NCI-H524 treated with DMSO at 0.1 percent for 48 hours (cell line): ENCODE results near the gene ATP11C.

Experiments
- DNase-seq: peaks from one replicate; lab custom pipeline; 2025; lab: John Stamatoyannopoulos, UW

The ATP11C gene

DNA sequence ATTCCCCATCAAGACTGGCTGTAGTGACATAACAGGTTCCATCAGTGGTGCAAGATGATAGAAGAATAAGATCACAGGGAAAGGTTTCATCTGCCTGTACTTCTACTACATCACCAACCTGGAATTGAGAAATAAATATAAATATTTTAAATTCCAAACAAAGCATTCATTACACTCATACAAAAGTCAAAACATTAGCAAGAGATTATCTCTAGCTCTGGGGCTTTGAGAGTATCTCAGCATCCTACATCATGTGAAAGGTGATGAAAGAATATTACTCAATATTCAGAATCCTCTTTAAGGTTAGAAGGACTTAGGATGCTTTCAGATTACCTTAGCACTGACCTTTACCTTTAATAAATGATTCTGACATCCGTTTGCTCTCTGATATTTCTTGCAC lies 128.4 kb downstream of the ATP11C start:
- DNase-seq = no peak

DNA sequence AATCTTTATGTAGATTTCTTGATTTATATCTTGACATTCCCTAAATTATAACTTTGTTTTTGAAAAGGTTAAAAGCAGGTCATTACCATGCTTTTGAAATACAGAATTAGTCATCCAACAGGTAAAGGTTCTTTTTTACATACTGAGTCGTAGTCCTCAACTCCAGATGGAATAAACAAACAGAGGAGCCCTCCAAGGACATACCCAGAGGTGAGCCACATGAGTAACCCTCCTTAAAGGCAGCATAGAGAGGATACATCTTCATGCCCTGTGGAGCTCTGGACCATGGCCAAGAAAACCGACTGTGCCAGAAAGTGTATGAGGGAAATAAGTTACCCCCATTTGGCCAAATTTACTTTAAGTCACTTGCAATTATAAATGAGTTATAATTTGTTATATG lies 129.6 kb downstream of the ATP11C start:
- DNase-seq = no peak

DNA sequence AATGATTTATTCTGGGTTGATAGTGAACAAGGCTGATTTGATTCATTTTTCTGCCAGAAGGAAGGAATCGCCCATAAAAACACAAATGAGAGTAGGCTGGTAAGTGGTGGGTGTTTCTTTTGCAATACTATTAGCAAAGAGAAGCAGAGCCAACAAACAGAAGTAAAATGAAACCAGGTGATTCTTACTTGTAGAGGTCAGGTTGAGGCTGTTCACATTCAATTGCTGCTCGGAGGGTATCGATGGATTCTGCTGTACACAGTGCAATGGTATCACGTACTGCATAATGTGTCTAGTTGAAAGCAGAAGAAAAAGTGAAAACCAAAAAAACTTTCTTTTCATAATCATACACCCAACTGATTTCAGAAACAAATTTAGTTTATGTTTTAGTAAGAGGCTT lies 130.8 kb downstream of the ATP11C start:
- no peak for DNase-seq

DNA sequence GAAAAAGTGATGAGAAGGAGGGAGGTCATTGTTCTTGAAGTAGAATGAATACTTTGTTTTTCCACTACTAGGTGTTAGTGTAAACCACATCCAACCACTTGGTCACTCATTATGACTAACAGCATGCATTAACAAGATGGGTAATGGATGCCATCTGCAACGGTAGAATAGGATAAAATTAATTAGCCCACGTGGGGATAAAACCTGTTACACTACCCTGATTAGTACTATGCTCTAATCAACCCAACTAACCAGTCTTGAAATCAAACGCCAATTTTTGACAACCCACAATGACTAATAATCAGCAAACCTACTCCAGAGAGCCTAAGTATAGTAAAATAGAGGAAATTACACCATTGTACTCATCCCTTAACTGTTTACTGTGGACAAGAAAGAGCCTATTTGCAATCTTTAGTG lies 131.4 kb downstream of the ATP11C start:
- no peak for DNase-seq

DNA sequence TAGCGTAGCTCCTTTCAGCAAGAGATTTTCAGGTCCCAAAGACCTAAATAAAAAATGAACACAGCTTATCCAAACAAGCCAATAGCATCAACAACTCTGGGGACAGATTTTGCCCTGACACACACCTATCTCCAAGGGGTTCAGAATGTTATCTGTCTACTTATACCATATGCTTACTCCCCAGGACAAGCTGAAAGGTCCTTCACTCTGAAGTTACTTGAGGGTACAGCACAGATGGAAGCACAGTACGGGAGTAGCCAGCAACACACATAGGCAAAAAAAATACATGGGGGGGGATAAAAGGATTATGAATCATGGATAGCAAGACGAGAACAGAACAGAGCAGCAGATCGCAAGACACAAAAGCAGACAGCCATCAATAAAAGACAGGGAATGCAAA lies 134.2 kb downstream of the ATP11C start:
- DNase-seq = no peak

DNA sequence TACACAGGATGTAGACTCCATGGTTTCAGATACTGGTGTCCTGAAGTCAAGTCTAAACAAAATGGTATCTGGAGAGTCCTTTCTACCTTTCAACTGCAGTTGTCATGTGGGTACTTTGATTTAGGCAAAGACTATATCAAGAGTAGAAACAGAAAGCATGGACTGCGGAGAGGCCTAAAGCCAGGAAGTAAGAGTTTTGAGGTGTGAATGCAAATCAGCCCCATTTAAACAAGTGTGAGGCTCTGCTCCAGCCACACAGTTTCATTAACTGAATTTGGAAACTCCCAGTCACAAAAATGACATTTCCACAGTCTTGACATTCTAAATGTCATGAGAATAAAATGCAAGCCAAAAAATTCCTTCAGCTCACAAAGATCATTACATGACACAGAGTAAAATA lies 137.7 kb downstream of the ATP11C start:
- no peak for DNase-seq

DNA sequence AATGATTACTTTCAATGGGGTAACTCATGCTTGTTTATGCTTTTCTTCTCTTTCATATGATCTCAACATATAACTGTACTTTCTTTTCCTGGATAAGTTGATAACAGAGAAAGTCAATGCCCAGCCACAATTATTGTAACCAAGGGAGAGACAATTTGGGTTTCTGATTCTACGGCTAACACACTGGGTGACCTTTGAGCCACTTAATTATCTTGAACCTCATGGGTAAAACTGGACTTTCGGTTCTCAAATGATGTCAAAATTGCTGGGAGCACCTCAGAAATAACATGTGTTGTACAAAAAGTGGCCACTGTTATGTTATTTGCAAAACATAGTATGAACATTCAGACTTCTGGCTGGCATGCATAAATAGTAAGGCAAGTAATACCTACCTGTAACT lies 145.3 kb downstream of the ATP11C start:
- DNase-seq = no peak

DNA sequence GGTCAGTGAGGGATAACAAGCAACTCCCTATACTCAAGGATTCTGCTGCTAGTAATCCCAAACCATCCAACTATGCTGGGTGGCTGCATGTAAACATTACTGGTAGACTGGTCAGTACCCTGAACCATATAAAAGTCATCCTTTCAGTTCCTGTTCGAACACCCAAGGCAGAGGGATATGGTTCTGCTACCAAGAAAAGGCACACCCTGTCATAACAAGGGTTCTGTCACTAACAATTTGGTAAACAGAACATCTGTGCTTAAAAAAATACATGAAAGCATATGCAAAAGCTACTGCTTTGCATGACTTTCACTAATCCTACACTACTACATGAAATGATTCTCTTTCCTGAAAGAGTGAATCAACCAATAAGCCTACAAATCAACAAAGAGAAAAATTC lies 148.0 kb downstream of the ATP11C start:
- no peak for DNase-seq

DNA sequence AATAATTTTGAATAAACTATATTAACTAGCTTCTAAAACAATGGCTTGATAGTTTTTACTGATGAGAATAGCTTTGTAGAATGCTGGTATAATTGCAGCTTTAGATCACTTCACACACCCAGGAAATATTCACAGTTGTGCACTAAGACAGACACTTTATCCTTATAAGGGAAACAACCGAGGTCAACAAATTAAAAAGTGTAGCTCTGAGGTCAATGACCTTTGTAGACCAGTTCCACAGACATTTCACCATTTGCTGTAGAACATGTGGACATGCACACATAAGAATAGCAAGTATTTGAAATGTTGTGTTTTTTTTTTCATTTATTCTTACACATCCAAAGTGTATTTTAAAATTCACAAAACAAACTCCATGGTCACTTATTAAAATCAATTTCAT lies 148.9 kb downstream of the ATP11C start:
- DNase-seq = no peak

DNA sequence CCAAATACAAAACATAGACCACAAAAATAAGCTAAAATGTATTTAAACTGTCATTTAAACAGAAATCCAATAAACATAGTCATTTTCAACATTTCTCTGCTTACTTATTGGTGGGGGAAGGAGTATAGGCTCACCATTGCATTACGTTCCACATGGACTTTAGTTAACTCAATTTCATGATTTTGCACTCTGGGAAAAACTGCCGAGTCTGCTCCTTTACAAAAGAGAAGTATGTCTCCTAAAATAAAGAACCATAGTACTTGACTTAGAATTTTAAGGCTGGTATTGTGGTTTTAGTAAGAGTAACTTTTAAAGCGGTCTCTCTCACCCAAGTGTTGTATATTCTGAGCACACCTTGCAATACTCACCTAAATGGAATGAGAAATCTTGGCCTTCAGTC lies 149.8 kb downstream of the ATP11C start:
- no peak for DNase-seq

DNA sequence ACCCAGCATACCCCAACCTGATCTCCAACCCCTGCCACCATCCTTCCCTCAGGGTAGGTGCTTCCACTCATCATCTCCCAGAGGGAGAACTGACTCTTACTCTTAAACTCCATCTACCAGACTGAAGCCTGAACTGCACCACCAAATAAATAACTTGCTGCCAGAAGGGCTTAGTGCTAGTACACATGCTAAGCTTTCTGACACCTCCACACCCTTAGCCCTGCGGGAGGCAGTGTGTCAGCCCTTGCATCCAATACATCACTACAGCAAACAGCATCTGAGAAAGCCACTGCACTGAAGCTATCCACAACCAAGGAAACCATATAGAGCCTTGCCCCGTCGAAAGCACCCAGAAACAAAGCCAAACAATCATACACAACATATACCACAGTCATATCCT lies 156.3 kb downstream of the ATP11C start:
- DNase-seq = no peak

DNA sequence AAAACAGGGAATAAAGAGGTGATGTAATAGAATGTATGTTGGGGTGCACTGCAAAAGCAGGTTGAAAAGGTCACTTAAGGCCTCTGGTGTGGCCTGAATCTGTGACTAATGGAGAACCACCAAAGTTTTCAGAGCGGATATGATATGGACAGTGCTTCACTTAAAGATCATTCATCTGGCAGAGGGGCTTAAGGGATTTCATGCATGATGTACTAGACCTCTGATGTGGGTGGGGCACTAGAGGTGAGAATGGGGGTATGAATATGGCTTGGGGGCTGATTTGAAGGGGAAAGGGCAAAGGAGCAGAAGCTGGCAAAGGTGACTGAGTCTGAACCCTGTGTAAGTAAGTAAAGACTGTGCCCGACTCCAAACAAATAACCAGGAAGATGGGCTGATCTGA lies 162.5 kb downstream of the ATP11C start:
- no peak for DNase-seq

DNA sequence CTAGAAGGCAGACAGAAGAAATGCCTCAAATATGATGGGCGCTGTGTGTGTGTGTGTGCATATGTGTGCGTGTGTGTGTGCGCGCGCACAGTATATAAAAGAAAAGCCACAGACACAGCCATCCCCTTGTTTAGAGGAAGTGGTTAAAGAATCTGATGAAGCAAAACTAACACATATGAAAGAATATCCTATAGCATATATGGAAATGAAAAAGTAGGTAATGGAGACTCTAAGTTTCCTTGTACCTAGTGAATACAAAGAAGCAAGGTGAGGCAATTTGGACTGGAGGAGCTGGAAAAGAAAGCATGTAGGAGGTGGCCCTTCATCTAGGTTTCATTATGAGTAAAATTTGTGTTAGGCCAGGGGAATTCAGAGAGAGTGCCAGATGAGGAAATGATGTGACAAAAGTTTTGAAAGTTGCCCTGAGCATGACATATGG lies 166.3 kb downstream of the ATP11C start:
- no peak for DNase-seq

DNA sequence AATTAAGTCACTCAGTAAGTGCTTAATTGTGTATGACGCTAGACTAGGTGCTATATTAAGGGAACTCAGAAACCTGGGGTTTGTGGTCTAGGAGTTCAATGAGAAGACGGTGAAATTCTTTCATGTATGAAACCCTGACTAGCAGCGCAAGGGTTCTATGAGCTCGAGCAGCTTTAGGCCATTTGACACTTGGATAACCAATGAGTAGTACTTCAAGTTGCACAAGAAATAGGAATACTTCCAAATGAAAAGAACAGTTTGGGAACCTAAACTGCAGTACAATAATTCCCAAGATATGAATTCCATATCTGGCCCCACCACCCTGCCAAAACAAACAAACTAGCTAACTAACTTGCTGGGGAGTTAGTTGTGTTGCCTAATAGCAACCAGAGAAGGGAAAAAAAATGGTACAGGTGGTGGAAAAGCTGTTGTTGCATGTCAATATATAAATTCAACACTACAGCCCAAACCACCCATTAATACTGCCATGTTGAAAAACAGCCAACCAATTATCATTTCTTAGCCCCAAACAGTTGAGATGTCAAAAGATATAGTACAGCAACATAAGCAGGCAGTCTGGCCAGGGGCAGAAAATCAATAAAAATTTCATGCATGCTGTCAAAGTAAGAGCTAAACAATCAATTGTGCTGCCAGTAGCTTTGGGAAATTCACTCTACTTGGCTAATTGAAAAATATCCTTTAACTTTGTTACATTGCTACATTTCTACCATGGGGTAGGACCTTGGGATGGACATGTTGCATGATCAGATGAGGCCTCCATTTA lies 170.3 kb downstream of the ATP11C start:
- DNase-seq = no peak

DNA sequence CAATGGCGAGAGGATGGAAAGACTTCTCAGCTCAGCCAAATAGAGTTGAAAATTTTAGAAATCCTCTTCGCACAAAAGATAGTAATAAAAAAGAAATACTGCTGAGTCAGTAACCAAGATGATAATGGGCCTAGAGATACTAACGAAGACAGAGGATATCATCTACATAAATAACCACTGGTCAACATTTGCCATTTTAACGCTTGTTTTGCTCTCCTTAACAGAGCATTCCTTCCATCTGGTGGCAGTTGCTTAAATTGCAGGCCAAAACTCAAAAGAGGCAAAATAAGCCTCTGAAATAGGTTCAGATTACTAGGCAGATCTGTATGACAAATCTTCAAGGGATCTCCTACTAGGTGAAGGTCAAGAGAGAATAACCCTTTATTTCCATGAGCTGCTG lies 173.2 kb downstream of the ATP11C start:
- no peak for DNase-seq

DNA sequence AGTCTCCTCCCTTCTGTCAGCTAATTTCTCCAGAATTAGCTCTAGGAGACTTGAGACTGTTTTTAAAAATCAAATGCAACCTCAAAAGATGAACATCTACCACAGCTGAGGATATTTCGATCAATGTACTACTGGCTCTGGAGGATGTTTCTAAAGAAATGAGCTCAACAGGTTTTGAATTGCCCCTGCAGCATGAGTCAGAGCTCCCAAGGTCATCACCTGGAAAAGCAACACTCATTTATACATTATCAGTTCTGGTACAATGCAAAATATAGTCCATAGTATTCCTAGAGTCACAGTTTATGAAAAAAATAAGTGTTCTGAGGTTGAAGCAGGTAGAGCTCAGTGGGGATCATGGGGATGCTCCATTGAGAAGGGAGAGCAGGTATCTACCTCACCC lies 174.0 kb downstream of the ATP11C start:
- DNase-seq = no peak

DNA sequence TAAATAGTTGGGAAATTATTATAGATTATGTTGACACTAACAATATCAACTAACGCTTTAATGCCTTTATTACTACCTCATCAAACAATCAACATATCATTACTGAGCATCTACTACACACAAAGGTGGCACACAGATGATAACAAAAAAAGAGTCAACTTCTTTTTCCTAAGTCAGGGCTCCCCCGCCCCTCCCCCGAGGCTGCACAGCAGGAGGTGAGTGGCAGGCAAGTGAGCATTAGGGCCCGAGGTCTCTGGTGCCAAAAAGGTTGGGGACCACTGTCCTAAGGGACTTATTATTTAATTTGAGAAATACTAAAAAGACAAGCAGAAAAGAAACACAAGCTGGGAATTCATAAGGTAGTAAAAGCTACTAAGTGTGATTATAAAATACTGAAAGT lies 174.6 kb downstream of the ATP11C start:
- DNase-seq = no peak

DNA sequence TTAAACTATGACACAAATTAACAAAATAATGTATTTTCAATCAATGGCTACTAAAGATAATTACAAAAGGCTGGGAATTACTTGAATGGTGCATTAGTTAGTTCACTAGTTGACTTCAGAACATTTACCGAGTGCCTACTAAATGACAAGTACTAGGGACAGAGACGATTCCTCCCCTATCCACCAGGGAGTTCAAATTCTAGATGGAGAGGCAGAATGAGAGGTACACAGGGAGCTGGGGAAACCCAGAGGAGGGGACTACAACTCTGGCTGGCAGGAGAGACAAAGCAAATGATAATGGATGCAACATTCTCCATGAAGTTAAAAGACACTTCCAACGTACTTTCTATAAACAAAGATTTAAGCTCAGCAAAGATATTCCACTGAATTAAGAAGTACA lies 181.8 kb downstream of the ATP11C start:
- DNase-seq = no peak

DNA sequence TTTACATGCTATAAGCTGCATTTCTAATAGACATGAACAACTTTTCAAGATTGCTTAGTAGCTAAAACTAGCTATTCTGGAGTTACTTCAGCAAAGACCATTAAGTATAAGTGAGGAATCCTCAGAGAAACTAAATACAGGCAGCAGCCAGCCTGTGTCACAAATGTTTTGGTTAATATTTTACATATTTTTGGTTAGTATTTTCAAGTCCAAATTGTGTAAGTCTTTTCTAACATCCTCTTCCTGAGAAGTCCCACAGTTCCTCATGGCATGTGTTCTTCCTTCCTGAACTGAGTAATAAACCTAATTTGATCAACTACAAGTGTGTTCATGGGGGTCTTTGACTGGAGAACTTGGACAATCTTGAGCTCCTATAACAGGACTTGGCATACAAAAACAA lies 182.5 kb downstream of the ATP11C start:
- DNase-seq = no peak

DNA sequence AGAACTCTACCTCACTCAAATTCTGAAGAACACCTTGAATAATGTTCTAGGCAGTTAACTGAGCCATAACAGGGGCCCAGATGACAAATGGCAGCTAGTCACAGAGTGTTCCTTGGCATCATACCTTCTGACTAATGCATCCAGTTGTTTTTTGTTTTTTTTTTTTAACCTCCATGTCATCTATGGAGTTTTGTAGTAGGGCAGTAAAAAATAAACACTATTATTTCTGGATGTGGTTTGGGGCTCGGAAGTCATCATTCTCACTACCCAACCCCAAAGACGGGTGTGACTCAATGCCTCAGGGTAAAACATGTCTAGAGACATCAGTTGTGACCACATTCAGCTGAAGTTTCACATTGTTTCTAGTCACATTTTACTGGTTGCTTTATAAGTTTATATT lies 193.7 kb downstream of the ATP11C start:
- DNase-seq = no peak

DNA sequence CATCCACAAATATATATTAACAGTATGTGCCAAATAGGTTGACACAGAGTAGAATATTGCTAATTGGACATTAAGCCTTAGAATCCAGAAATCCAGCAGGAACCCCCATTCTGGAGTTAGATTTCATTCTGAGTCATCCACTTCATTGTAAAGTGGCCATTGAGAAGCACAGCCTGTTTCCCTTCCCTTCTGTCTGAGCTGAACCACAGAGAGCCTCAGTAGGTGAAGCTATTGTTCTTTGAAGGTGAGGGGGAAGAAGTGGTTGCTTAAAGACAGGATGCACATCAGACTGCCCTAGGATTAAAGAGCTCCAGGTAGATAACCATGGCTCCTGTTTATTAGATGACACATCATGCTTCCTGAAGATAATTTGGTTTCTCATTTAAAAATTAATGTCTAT lies 194.3 kb downstream of the ATP11C start:
- no peak for DNase-seq

DNA sequence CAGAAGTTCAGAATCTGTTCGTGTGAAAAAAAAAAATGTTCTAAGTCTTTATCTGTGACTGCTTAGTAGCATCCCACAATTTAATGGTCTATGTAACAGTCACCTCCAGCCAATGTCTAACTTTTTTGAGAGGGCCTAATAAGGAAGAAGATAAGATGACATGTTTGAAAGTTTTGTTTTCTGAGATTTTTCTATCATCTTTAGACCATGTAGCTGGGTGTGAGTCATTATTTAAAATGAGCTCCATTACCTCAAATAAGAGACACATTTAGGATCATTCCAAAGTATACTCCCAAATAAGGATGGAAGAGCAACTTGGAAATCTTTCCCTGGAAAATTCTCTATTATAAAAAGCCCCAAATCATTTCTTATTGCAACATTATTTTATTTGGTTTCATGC lies 196.7 kb downstream of the ATP11C start:
- no peak for DNase-seq

DNA sequence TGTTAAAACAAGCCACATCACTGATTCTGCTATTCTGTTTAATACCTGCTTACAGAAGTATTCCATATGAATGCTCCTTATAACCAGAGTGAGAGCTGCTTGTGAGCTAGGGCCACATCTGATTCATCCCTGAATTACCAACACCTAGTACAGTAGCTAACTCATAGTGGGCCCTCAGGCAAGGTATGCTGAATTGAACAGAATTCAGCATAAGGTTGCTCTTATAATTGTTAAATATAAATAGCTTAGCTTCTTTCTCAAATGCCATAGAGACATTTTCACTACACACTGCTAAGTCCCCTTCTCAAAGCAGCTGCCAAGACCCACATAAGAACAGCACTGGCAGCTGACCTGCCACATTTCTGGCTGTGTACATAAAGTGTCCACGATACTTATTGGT lies 197.9 kb downstream of the ATP11C start:
- DNase-seq = no peak

DNA sequence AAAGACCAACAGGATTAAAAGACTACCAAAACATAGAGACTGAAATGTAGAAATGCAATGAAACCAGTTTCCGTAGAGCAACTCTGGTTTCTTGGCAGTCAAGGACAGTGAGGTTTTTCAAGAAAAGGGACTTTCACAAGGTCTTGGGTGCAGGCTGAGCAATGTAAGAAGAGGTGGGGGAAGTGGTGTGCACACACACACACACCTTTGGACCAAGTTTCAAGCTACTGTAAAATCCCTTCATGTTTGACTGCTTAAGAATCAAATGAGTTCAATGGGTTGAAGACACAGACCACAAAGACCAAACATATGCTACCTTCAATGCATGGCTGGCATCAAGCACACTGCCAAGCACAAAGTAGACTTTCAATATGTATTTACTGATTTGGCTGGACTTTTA lies 207.1 kb downstream of the ATP11C start:
- no peak for DNase-seq

DNA sequence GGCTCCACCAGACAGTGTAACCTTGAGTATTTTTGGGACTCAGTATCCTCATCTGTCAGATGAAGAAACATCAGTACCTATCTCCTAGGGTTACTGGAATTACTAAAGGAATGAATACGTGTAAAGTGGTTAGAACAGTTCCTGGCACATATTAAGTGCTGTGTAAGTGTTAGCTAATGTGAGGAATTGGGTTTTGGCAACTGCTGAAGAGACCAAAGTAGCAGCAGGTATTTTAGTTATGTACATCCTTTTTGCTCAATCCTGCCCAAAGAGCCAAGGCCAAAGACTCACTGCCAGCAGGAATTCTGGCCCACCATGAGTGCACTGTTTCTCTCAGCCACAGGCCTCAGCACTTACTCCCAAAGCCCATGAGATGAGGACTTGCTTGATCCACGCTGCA lies 208.2 kb downstream of the ATP11C start:
- DNase-seq = no peak
